ENCODE data around the gene SIGLEC15.

DNA sequence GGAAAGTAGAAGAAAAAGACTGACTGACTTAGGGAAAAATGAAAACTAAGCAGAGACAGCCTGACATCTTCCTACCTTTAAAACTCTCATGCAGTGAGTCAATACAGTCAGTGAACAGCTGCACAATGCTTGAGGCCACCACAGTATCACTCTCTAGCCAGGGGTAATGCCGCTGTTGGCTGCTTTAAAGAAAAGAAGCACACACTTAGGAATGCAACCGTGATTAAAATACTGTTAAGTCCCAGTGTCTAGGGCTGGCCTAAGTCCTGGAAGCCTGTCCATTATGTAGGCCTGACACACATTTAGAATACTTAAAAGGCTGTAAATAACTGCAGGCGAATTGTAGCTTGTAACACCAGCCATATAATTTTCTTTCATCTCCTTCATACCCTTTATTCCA lies 50.7 kb downstream of the SIGLEC15 start:
- TF ChIP-seq, protein P1, sequence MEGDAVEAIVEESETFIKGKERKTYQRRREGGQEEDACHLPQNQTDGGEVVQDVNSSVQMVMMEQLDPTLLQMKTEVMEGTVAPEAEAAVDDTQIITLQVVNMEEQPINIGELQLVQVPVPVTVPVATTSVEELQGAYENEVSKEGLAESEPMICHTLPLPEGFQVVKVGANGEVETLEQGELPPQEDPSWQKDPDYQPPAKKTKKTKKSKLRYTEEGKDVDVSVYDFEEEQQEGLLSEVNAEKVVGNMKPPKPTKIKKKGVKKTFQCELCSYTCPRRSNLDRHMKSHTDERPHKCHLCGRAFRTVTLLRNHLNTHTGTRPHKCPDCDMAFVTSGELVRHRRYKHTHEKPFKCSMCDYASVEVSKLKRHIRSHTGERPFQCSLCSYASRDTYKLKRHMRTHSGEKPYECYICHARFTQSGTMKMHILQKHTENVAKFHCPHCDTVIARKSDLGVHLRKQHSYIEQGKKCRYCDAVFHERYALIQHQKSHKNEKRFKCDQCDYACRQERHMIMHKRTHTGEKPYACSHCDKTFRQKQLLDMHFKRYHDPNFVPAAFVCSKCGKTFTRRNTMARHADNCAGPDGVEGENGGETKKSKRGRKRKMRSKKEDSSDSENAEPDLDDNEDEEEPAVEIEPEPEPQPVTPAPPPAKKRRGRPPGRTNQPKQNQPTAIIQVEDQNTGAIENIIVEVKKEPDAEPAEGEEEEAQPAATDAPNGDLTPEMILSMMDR (IDR thresholded peaks at IDR 0.05 in 4 of 5, conservative IDR thresholded peaks at IDR 0.05 in 1 of 5), result no peak
- no peak for TF ChIP-seq POLR2A (IDR thresholded peaks at IDR 0.05)
